ENCODE measurements around the gene TARDBP.
"Not testable (repeated sequence)": the region's sequence is repeated elsewhere in the genome, so short reads cannot be mapped to it uniquely, and the experiment has no call there.

The TARDBP gene

DNA sequence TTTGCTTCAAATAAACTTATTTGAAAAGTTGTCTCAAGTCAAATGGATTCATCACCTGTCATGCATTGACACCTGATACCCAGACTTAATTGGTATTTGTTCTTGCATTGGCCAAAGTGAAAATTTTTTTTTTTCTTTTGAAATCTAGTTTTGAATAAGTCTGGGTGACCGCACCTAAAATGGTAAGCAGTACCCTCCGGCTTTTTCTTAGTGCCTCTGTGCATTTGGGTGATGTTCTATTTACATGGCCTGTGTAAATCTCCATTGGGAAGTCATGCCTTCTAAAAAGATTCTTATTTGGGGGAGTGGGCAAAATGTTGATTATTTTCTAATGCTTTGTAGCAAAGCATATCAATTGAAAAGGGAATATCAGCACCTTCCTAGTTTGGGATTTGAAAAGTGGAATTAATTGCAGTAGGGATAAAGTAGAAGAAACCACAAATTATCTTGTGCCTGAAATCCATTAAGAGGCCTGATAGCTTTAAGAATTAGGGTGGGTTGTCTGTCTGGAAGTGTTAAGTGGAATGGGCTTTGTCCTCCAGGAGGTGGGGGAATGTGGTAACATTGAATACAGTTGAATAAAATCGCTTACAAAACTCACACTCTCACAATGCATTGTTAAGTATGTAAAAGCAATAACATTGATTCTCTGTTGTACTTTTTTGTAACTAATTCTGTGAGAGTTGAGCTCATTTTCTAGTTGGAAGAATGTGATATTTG, 11.9 kb downstream of the TARDBP start:
- Mint-ChIP-seq H3K4me1 (peaks cover 16% of the 10 kb centered on the region), H3K9me3 (no peaks in the 10 kb centered on the region), H3K27me3 (no peaks in the 10 kb centered on the region), H3K36me3 (peaks cover 20% of the 10 kb centered on the region), H3K4me3 (no peak overlapping the region), H3K27ac (peak overlapping the region; percentile 25)
- no peak for DNase-seq (ENCODE audit: low spot score in 2 of 2)
- ATAC-seq (ENCODE audit: low read depth): no peak

DNA sequence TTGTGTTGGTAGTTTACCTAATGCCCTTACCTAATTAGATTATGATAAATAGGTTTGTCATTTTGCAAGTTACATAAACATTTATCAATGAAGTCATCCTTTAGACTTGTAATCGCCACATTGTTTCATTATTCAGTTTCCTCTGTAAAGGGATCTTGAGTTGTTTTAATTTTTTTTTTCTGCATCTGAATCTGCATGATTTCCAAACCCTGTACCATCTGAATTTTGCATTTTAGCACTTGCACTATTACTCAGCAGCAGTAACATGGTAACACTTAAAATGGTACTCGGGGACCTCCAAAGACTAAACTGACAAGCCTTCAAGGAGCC, 12.4 kb downstream of the TARDBP start:
- Mint-ChIP-seq H3K4me1 (peaks cover 16% of the 10 kb centered on the region), H3K27ac (no peak overlapping the region), H3K4me3 (no peak overlapping the region), H3K27me3 (no peaks in the 10 kb centered on the region), H3K9me3 (no peaks in the 10 kb centered on the region), H3K36me3 (peaks cover 20% of the 10 kb centered on the region)
- ATAC-seq (ENCODE audit: low read depth): no peak
- DNase-seq (ENCODE audit: low spot score in 2 of 2): no peak

DNA sequence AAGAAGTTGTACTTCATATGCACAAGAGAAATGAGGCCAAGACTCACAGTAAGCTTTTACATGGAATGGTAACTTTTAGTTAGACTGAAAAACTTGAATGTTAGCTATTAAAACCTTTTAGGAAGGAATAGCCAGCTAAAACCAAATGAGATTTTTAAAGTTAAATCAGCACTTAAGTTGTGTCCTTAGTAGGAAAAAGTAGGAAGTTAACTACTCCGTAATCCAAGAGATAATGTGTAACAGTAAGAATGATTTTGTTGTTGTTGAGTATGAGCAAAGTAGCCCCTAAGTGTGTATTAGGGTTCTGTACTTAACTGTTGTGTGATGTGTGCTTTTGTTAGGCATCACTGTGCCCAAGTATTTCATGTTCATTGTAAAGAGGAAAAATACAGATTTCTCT, 13.2 kb downstream of the TARDBP start:
- H3K27me3 Mint-ChIP-seq: no peaks in the 10 kb centered on the region
- no peak overlapping the region for H3K27ac Mint-ChIP-seq
- no peak overlapping the region for H3K4me3 Mint-ChIP-seq
- H3K4me1 Mint-ChIP-seq: peaks cover 16% of the 10 kb centered on the region
- H3K9me3 Mint-ChIP-seq: no peaks in the 10 kb centered on the region
- no peak for ATAC-seq (ENCODE audit: low read depth)
- H3K36me3 Mint-ChIP-seq: peaks cover 18% of the 10 kb centered on the region
- no peak for DNase-seq (ENCODE audit: low spot score in 2 of 2)

DNA sequence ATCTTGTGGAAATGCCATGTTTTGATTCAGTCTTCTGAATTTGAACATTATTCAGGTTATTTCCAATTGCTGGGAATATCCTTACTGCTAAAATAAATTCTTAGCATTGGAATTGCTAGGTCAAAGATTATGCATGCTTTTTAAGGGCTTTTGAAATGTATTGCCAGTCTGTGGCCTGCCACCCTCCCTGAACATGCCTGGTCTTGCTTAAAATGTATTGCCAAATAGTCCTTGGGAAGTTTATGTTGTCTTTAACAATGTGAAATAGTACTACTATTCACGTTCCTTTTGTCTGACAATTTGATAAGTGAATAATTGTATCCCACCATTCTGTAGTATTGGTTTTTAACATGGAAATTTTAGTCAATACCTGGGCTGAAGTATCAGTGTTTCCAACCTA, 13.6 kb downstream of the TARDBP start:
- no peak overlapping the region for H3K4me3 Mint-ChIP-seq
- H3K36me3 Mint-ChIP-seq: peaks cover 18% of the 10 kb centered on the region
- ATAC-seq (ENCODE audit: low read depth) (no peak), DNase-seq (ENCODE audit: low spot score in 2 of 2) (no peak)
- no peaks in the 10 kb centered on the region for H3K9me3 Mint-ChIP-seq
- no peaks in the 10 kb centered on the region for H3K27me3 Mint-ChIP-seq
- H3K4me1 Mint-ChIP-seq: peaks cover 18% of the 10 kb centered on the region
- no peak overlapping the region for H3K27ac Mint-ChIP-seq

DNA sequence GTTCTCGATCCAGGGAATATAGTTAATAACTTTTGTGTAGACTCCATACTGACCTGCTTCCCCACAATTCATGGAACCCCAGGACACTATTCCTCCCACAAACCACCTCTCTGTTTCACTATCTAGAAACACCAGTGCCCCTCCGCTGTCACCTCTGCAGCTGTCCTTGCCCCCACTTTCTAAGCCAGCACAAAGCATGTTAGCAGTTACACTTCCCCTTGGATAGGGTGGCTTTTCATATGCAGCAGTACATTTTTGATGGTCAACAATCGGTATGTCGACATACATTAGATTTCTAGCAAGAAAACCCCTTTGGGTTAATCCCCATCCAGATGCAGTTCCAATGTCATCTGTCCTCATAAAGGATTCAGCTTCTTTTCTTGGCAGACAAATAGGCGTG, 14.4 kb downstream of the TARDBP start:
- no peak overlapping the region for H3K4me3 Mint-ChIP-seq
- DNase-seq (ENCODE audit: low spot score in 2 of 2) (no peak), ATAC-seq (ENCODE audit: low read depth) (no peak)
- H3K27ac Mint-ChIP-seq: no peak overlapping the region
- H3K4me1 Mint-ChIP-seq: peaks cover 17% of the 10 kb centered on the region
- H3K27me3 Mint-ChIP-seq: no peaks in the 10 kb centered on the region
- no peaks in the 10 kb centered on the region for H3K9me3 Mint-ChIP-seq
- H3K36me3 Mint-ChIP-seq: peaks cover 17% of the 10 kb centered on the region

DNA sequence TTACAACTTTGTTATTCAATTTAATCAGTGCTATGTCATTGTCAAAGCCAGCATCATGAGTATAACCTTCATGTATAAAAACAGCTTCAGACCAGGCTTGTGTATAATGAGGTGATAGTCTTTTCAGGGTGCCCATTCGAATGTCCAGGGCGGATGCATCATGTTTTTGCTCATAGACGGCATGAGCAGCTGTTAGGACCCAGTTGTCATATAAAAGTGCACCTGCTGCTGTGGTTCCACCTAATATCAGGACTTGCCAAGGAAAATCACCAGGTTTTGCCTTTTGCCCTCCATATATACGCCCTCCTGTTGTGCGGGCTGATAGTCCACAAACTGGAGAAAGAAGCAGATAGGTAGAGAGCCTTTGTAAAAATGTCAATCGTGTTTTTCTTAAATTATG, 14.9 kb downstream of the TARDBP start:
- no peak for ATAC-seq (ENCODE audit: low read depth)
- H3K27me3 Mint-ChIP-seq: no peaks in the 10 kb centered on the region
- DNase-seq (ENCODE audit: low spot score in 2 of 2): no peak
- H3K9me3 Mint-ChIP-seq: no peaks in the 10 kb centered on the region
- no peak overlapping the region for H3K27ac Mint-ChIP-seq
- H3K36me3 Mint-ChIP-seq: peaks cover 14% of the 10 kb centered on the region
- no peak overlapping the region for H3K4me3 Mint-ChIP-seq
- H3K4me1 Mint-ChIP-seq: peaks cover 14% of the 10 kb centered on the region

DNA sequence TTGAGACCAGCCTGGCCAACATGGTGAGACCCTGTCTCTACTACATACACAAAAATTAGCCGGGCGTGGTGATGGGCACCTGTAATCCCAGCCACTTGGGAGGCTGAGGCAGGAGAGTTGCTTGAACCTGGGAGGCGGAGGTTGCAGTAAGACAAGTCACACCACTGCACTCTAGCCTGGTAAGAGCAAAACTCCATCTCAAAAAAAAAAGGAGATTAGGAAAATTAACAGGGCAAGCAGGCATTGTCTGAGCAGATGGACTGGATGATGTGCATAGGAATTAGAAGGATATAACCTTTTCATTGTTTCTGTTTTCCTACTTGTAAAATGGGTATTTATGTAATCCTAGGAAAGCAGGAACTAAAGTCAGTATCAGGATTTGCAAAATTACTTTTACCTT, 15.6 kb downstream of the TARDBP start:
- Mint-ChIP-seq H3K4me1 (peaks cover 14% of the 10 kb centered on the region), H3K9me3 (no peaks in the 10 kb centered on the region), H3K27ac (no peak overlapping the region), H3K4me3 (no peak overlapping the region), H3K27me3 (no peaks in the 10 kb centered on the region), H3K36me3 (peaks cover 12% of the 10 kb centered on the region)
- DNase-seq (ENCODE audit: low spot score in 2 of 2): no peak
- ATAC-seq (ENCODE audit: low read depth): no peak

DNA sequence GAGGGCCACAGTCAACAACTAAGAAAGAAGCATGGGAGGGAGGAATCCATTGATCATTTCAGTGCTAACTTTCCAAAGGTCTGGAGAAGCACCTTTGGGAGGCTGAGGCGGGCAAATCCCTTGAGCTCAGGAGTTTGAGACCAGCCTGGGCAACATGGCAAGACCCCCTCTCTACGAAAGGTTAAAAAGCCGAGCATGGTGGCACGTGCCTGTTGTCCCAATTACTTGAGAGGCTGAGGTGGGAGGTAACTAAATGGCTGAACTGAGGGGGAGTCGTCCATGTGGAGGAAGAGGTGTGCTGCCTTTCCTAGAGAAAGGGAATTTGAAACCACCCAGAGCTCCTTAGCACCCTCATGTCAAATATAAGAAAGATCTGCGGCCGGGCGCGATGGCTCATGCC, 18.4 kb downstream of the TARDBP start:
- Mint-ChIP-seq H3K27me3 (no peaks in the 10 kb centered on the region), H3K27ac (no peak overlapping the region), H3K36me3 (peaks cover 3% of the 10 kb centered on the region), H3K4me1 (peaks cover 4% of the 10 kb centered on the region), H3K4me3 (no peak overlapping the region), H3K9me3 (no peaks in the 10 kb centered on the region)
- ATAC-seq (ENCODE audit: low read depth): no peak
- no peak for DNase-seq (ENCODE audit: low spot score in 2 of 2)

DNA sequence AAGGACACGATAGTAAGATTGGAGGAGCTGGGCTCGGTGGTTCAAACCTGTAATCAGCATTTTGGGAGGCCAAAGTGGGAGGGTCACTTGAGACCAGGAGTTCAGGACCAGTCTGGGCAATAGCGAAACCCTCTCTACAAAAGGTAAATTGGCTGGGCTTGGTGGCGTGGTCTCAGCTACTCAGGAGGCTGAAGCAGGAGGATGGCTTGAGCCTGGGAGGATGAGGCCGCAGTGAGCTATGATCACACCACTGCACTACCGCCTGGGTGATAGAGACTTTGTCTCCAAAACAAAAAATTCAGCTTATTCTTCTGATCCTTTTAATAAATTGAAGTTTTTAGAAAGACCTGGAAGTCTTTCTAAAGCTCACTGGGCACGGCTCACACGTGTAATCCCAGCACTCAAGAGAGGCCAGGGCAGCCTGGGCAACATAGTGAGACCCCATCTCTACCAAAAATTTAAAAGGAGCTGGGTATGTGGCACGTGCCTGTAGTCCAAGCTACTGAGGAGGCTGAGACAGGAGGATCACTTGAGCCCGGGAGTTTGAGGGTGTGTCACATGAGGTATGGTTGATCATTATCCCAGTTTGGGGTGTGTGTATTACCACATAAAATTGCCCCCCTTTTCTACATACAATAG, 19.3 kb downstream of the TARDBP start:
- ATAC-seq (ENCODE audit: low read depth) (no peak), DNase-seq (ENCODE audit: low spot score in 2 of 2) (no peak)
- H3K27me3 Mint-ChIP-seq: no peaks in the 10 kb centered on the region
- H3K36me3 Mint-ChIP-seq: peaks cover 3% of the 10 kb centered on the region
- H3K9me3 Mint-ChIP-seq: no peaks in the 10 kb centered on the region
- no peak overlapping the region for H3K27ac Mint-ChIP-seq
- no peak overlapping the region for H3K4me3 Mint-ChIP-seq
- H3K4me1 Mint-ChIP-seq: peaks cover 4% of the 10 kb centered on the region

DNA sequence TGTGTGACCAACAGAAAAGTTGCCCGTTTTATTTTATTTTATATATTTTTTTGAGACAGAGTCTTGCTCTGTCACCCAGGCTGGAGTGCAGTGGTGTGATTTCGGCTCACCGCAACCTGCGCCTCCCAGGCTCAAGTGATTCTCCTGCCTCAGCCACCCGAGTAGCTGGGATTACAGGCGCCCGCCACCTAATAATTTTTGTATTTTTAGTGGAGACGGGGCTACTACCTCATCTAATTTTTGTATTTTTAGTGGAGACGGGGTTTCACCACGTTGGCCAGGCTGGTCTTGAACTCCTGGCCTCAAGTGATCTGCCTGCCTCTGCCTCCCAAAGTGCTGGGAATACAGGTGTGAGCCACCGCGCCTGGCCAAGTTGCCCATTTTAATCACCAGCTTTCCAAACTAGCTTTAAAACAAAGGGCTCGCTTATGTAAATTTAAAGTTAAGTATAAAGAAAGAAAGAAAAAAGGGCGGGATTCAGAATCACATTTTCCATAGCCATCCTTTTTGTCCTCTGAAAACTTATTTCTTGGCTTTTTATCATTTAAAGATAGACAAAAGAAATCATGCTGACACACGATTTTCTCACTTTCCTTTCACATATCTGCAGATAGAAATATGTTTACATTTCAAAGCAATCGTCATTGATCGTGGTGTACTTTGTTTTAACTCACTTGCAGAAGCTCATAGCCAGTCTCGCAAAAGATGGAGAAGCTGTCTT, 24.7 kb downstream of the TARDBP start:
- not testable (repeated sequence) for H3K27me3 Mint-ChIP-seq; H3K27ac Mint-ChIP-seq; H3K4me3 Mint-ChIP-seq; H3K36me3 Mint-ChIP-seq; H3K9me3 Mint-ChIP-seq; H3K4me1 Mint-ChIP-seq; ATAC-seq (ENCODE audit: low read depth); DNase-seq (ENCODE audit: low spot score in 2 of 2)

DNA sequence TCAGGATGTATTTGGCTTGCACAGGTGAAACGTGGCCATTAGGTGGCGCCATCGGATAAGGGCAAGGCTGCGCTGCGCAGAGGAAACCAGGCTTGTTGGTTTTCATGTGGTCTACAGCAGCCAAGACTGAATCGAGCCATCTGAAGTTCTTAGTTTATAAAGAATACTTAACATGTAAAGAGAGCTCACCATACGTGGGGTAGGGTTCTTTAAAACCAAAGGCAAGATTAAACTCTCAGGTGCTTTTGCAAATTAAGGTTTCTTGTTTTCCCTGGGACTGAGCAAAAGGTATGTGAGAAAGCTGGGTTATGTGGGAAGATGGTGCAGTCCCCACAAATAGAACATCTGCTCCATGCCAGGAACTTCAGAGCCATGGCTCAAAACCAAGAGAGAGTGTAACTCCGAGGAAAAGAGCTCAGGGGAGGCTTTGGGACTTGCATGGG, 25.3 kb downstream of the TARDBP start:
- Mint-ChIP-seq H3K27ac (no peak overlapping the region), H3K27me3 (no peaks in the 10 kb centered on the region), H3K4me1 (no peaks in the 10 kb centered on the region), H3K4me3 (no peak overlapping the region), H3K36me3 (no peaks in the 10 kb centered on the region), H3K9me3 (no peaks in the 10 kb centered on the region)
- ATAC-seq (ENCODE audit: low read depth) (peak; percentile 100), DNase-seq (ENCODE audit: low spot score in 2 of 2) (peak; percentile 84 to 85)

DNA sequence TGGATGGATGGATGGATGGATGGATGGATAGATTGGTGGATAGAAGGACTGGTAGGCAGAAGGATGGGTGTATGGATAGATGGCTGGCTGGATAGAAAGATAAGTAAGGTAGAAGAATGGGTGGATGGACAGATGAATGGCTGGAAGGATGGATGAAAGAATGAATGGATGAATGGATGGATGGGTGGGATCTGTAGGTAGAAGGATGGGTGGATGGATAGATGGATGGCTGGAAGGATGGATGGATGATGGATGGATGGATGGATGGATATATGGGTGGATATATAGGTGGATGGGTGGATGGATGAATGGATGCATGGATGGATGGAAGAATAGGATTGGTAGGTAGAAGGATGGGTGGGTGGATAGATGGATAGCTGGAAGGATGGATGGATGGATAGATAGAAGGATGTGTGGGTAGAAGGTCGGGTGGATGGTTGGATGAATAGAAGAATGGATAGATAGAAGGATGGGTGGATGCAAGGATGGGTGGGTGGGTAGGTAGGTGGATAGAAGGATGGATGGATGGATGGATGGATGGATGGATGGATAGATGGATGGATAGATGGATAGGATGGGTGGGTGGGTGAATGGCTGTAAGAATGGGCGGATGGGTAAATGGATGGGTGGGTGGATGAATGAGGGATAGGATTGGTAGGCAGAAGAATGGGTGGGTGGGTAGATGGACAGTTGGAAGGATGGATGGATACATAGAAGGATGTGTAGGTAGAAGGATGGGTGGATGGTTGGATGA, 27.1 kb downstream of the TARDBP start:
- H3K27ac Mint-ChIP-seq: no peak overlapping the region
- no peaks in the 10 kb centered on the region for H3K27me3 Mint-ChIP-seq
- H3K9me3 Mint-ChIP-seq: no peaks in the 10 kb centered on the region
- no peak for DNase-seq (ENCODE audit: low spot score in 2 of 2)
- no peaks in the 10 kb centered on the region for H3K36me3 Mint-ChIP-seq
- H3K4me1 Mint-ChIP-seq: no peaks in the 10 kb centered on the region
- no peak for ATAC-seq (ENCODE audit: low read depth)
- no peak overlapping the region for H3K4me3 Mint-ChIP-seq

DNA sequence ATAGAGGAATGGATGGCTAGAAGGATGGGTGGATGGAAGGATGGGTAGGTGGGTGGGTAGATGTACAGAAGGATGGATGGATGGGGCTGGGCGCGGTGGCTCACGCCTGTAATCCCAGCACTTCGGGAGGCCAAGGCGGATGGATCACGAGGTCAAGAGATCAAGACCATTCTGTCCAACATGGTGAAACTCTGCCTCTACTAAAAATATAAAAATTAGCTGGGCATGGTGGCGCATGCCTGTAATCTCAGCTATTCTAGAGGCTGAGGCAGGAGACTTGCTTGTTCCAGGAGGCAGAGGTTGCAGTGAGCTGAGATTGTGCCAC, 27.6 kb downstream of the TARDBP start:
- DNase-seq (ENCODE audit: low spot score in 2 of 2); ATAC-seq (ENCODE audit: low read depth); H3K27ac Mint-ChIP-seq; H3K27me3 Mint-ChIP-seq; H3K9me3 Mint-ChIP-seq; H3K4me1 Mint-ChIP-seq; H3K36me3 Mint-ChIP-seq; H3K4me3 Mint-ChIP-seq: not testable (repeated sequence)

DNA sequence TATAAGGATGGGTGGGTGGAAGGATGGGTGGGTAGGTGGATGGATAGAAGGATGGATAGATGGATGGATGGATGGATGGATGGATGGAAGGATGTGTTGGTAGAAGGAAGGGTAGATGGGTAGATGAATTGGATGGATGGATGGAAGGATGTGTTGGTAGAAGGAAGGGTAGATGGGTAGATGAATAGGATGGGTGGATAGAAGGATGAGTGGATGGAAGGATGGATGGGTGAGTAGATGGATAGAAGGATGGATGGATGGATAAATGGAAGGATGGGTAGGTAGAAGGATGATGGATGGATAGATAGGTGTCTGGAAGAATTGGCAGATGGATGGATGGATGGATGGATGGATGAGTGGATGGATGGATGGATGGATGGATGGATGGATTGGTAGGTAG, 28.6 kb downstream of the TARDBP start:
- ATAC-seq (ENCODE audit: low read depth): no peak

More for the DNA sequence above, 28.6 kb downstream of the TARDBP start:
- DNase-seq (ENCODE audit: low spot score in 2 of 2): no peak
- H3K27me3 Mint-ChIP-seq: no peaks in the 10 kb centered on the region
- no peaks in the 10 kb centered on the region for H3K9me3 Mint-ChIP-seq
- H3K4me1 Mint-ChIP-seq: no peaks in the 10 kb centered on the region
- no peak overlapping the region for H3K4me3 Mint-ChIP-seq
- no peaks in the 10 kb centered on the region for H3K36me3 Mint-ChIP-seq
- no peak overlapping the region for H3K27ac Mint-ChIP-seq
